Activated naive CD4-positive, alpha-beta T cell treated with anti-CD3 and anti-CD28 coated beads for 36 hours (primary cell): ENCODE measurements around the gene POU2F1. TPM values are rescaled to one million over a fixed set of nuclear protein-coding genes. Genes with fewer than 3 reads are reported as not detected.

Source experiments
- CTCF ChIA-PET: fragments of 350-600 bp; sonication (Branson Sonifier 250); formaldehyde crosslinking; loops from one replicate; lab custom pipeline; 2021; ENCODE audit warnings: antibody characterized with exemption; lab: Charles Lee
- DNase-seq: peaks from one replicate; pipeline ENCODE4 v3.0.0-alpha.2; 2020
- H3K27ac Mint-ChIP-seq: one replicate; pipeline ENCODE4 v1.8.0; 2021; ENCODE audit warnings: mild to moderate bottlenecking, mixed read lengths
- H3K27me3 Mint-ChIP-seq: one replicate; pipeline ENCODE4 v1.8.0; 2021; ENCODE audit warnings: low read depth, mixed read lengths
- H3K36me3 Mint-ChIP-seq: one replicate; pipeline ENCODE4 v1.8.0; 2021; ENCODE audit warnings: low read depth, mixed read lengths
- H3K4me1 Mint-ChIP-seq: one replicate; pipeline ENCODE4 v1.8.0; 2021; ENCODE audit warnings: low read depth, mixed read lengths
- H3K4me3 Mint-ChIP-seq: one replicate; pipeline ENCODE4 v1.8.0; 2021; ENCODE audit warnings: mild to moderate bottlenecking, moderate library complexity, mixed read lengths
- H3K9me3 Mint-ChIP-seq: one replicate; pipeline ENCODE4 v1.8.0; 2021; ENCODE audit warnings: mixed read lengths
- intact Hi-C: fragments of 100-400 bp; cut with micrococcal nuclease; formaldehyde crosslinking; loops from one replicate; pipeline ENCODE4 v1.15.1; 2023
- total RNA-seq, 2 experiments: library from RNA; stranded (reverse); gene quantifications; one replicate each; pipeline ENCODE4 v1.2.3, GENCODE V29; 2021

POU2F1 gene
- total RNA-seq, 2 experiments from 2014 or later: 17.6 to 19.4 TPM

- CTCF ChIA-PET: interaction anchor here (0.6 to 5.5 kb wide), 20 partner anchors 9 to 221 kb away, joined by 3 to 61 read pairs (median 4); partner anchors contain the start of gene POU2F1
- Mint-ChIP-seq H3K27me3 (no peaks in the 10 kb centered on the region), H3K9me3 (no peaks in the 10 kb centered on the region), H3K27ac (peak overlapping the region; percentile 79), H3K36me3 (peaks cover 16% of the 10 kb centered on the region), H3K4me1 (peaks cover 74% of the 10 kb centered on the region), H3K4me3 (no peak overlapping the region)
- intact Hi-C loops: loop anchor here (1.0 kb wide), 5 partner anchors 41 to 376 kb away; no protein-coding TSS in a partner anchor
- DNase-seq: peak; percentile 93
These were observed 221.6 kb downstream of the POU2F1 start for GRCh38 chr1:167442142-167442848.

GRCh38 chr1:167442854-167443565, 222.3 kb downstream of the POU2F1 start:
- CTCF ChIA-PET: interaction anchor here (0.6 to 5.5 kb wide), 19 partner anchors 13 to 222 kb away, joined by 3 to 61 read pairs (median 4); partner anchors contain the start of gene POU2F1
- intact Hi-C loops: loop anchor here (1.0 kb wide), 5 partner anchors 42 to 377 kb away; no protein-coding TSS in a partner anchor
- H3K4me1 Mint-ChIP-seq: peaks cover 76% of the 10 kb centered on the region
- no peaks in the 10 kb centered on the region for H3K27me3 Mint-ChIP-seq
- peaks cover 15% of the 10 kb centered on the region for H3K36me3 Mint-ChIP-seq
- DNase-seq: no peak
- H3K9me3 Mint-ChIP-seq: no peaks in the 10 kb centered on the region
- H3K4me3 Mint-ChIP-seq: no peak overlapping the region
- peak overlapping the region; percentile 79 for H3K27ac Mint-ChIP-seq

DNA sequence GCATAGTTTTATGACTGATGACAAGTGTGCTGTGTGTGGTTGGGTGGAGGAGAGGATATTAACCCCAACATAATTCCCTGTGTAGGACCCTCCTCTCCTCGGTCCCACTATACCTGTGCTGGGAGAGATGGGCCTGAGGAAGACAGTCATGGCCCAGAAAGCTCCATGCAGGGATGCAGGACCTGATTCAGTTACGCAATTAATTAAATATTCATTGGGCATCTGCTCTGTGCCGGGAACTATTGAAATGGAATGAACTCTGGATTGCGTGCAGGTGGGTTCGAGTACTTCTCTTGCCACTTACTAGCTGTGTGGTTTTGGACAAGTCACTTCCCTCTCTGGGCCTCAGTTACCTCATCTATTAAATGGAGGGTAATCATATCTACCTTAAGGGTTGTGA, 223.1 kb downstream of the POU2F1 start:
- no peak for DNase-seq
- Mint-ChIP-seq H3K4me3 (no peak overlapping the region), H3K27me3 (no peaks in the 10 kb centered on the region), H3K36me3 (peaks cover 10% of the 10 kb centered on the region), H3K4me1 (peaks cover 75% of the 10 kb centered on the region), H3K27ac (peak overlapping the region; percentile 2), H3K9me3 (no peaks in the 10 kb centered on the region)
- CTCF ChIA-PET: interaction anchor here (0.6 to 5.5 kb wide), 13 partner anchors 12 to 223 kb away, joined by 3 to 61 read pairs (median 3); partner anchors contain the start of genes CD247 and POU2F1
- intact Hi-C loops: no loop called here

GRCh38 chr1:167446966-167447365, 226.3 kb downstream of the POU2F1 start:
- Mint-ChIP-seq H3K27ac (peak overlapping the region; percentile 91), H3K4me3 (peak overlapping the region; percentile 53), H3K27me3 (no peaks in the 10 kb centered on the region), H3K9me3 (no peaks in the 10 kb centered on the region), H3K4me1 (peaks cover 75% of the 10 kb centered on the region), H3K36me3 (peaks cover 2% of the 10 kb centered on the region)
- intact Hi-C loops: loop anchor here (1.0 to 5.0 kb wide), 15 partner anchors 9 to 732 kb away; partner anchors contain the start of genes CREG1, DCAF6, POU2F1 and RCSD1
- CTCF ChIA-PET: interaction anchor here (0.7 to 2.3 kb wide), 13 partner anchors 10 to 109 kb away, joined by 3 to 20 read pairs (median 4); no protein-coding TSS in a partner anchor
- no peak for DNase-seq

DNA sequence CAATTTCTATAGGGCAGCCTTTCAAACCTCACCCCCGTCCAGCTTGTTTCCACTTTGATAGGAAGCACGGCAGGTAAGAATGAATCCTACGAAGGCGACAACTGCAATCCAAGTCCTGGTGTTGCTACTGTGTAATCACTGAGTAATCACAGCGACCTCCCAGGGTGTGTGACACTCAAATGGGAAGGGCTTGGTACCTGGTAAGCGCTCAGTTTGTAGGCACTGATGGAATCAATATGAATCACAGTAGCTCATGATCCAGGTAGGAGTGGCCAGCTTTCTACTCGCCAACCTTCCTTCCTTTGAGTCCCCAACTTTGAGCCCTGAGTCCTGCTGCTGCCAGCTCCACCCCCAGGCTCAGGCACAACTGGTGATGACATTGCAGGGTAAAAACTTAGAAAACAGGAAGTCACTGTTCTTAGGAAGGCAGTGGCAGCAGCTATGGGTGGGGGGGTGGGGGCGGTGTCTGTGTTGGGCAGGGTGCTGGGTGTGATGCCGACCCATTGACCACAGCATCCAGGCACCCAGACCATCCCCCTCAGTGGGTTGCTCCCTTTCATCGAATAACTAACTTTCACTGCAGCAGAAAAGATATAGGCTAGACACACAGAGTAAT, 226.9 kb downstream of the POU2F1 start:
- Mint-ChIP-seq H3K9me3 (no peaks in the 10 kb centered on the region), H3K27me3 (no peaks in the 10 kb centered on the region), H3K4me1 (peaks cover 76% of the 10 kb centered on the region), H3K4me3 (peak overlapping the region; percentile 53), H3K36me3 (peaks cover 8% of the 10 kb centered on the region), H3K27ac (peak overlapping the region; percentile 91)
- intact Hi-C loops: loop anchor here (1.0 to 5.0 kb wide), 15 partner anchors 9 to 731 kb away; partner anchors contain the start of genes CREG1, DCAF6, POU2F1 and RCSD1
- peak; percentile 93 for DNase-seq
- CTCF ChIA-PET: interaction anchor here (0.6 to 2.3 kb wide), 13 partner anchors 9 to 542 kb away, joined by 3 to 20 read pairs (median 4); no protein-coding TSS in a partner anchor

- DNase-seq: peak; percentile 48
- H3K4me1 Mint-ChIP-seq: peaks cover 67% of the 10 kb centered on the region
- H3K36me3 Mint-ChIP-seq: peaks cover 8% of the 10 kb centered on the region
These were observed 230.2 kb downstream of the POU2F1 start for GRCh38 chr1:167450843-167451242.

GRCh38 chr1:167452483-167452882, 231.8 kb downstream of the POU2F1 start:
- H3K27ac Mint-ChIP-seq: peak overlapping the region; percentile 72
- peaks cover 67% of the 10 kb centered on the region for H3K4me1 Mint-ChIP-seq
- no peak for DNase-seq
- intact Hi-C loops: no loop called here
- CTCF ChIA-PET: interaction anchor here (1.1 to 4.1 kb wide), 4 partner anchors 15 to 64 kb away, joined by 3 to 33 read pairs (median 4); partner anchors contain the start of gene CD247
- H3K4me3 Mint-ChIP-seq: peak overlapping the region; percentile 58
- H3K9me3 Mint-ChIP-seq: no peaks in the 10 kb centered on the region
- H3K36me3 Mint-ChIP-seq: peaks cover 6% of the 10 kb centered on the region
- H3K27me3 Mint-ChIP-seq: no peaks in the 10 kb centered on the region

More at GRCh38 chr1:167450843-167451242, 230.2 kb downstream of the POU2F1 start:
- CTCF ChIA-PET: interaction anchor here (0.7 to 1.7 kb wide), 10 partner anchors 22 to 237 kb away, joined by 3 to 9 read pairs (median 4); no protein-coding TSS in a partner anchor
- Mint-ChIP-seq H3K27me3 (no peaks in the 10 kb centered on the region), H3K9me3 (no peaks in the 10 kb centered on the region), H3K4me3 (peak overlapping the region; percentile 61), H3K27ac (peak overlapping the region; percentile 73)
- intact Hi-C loops: no loop called here

DNA sequence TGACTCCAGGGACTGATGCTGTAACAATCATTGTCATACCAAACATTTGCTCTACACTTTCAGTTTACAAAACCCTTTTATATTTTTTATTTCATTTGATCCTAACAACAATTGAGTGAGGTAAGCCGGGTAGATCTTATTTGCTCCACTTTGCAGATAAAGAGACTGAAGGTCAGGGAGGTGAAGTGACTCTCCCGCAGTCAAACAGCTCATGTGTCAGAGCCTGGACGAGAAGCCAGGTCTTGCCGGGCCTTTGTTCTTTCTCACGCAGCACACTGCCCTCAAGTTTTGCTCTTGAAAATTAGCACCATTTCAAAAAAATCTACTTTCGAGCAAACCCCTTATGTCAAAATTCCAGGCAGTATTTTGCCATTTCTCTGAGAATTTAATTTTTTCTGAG, 232.4 kb downstream of the POU2F1 start:
- Mint-ChIP-seq H3K4me3 (peak overlapping the region; percentile 48), H3K4me1 (peaks cover 67% of the 10 kb centered on the region)
- CTCF ChIA-PET: interaction anchor here (1.1 to 4.1 kb wide), 5 partner anchors 14 to 64 kb away, joined by 3 to 33 read pairs (median 4); partner anchors contain the start of gene CD247

GRCh38 chr1:167454304-167454893, 233.7 kb downstream of the POU2F1 start:
- intact Hi-C loops: no loop called here
- H3K36me3 Mint-ChIP-seq: peaks cover 7% of the 10 kb centered on the region

More for the DNA sequence above, 232.4 kb downstream of the POU2F1 start:
- Mint-ChIP-seq H3K9me3 (no peaks in the 10 kb centered on the region), H3K36me3 (peaks cover 6% of the 10 kb centered on the region), H3K27ac (peak overlapping the region; percentile 70), H3K27me3 (no peaks in the 10 kb centered on the region)
- peak; percentile 54 for DNase-seq
- intact Hi-C loops: no loop called here

DNA sequence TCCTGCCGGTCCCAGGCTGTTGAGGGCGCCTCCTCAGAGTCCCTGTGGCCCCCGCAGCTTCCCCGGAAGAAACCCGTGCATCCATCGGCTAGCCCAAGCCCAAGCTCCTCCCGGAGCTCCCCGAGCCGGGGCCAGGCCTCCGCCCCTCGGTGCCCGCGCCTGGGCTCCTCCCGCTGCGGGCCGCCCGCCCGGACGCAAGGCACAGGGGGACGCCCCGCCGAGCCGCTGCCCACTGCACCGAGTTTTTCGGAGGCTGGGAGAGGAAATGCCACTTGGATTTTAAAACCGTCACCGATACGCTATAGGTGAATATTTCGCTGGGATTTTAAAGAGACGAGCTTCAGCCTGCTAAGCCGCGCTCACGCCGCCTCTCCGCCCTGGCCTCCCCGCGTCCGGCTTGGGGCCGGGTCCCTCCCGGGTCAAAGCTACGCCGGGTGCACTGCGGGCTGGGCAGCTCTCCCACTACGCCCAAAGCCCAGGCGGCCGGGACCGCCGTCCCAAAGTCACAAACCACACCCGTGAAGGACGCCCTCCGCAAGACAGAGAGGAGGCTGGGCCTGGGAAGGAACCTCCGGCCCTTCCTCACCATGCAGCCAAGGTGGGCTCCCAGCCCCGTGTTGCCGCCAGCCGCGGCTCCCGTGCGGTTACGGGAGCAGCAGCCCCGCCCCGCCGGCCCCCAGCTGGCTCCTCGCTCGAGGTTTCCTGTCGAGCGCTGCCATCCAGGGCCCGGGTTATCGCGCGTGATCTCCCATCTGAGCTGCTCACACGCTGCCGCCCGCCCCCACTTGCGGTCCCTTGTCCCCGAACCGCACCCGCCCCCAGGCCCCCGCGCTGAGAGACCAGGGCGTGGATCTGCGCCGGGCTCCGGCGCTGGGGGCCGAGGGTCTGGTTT, 234.5 kb downstream of the POU2F1 start:
- peak overlapping the region; percentile 87 for H3K27ac Mint-ChIP-seq
- CTCF ChIA-PET: interaction anchor here (0.6 to 4.6 kb wide), 12 partner anchors 12 to 334 kb away, joined by 3 to 33 read pairs (median 4); partner anchors contain the start of gene CD247
- peaks cover 7% of the 10 kb centered on the region for H3K36me3 Mint-ChIP-seq
- peaks cover 67% of the 10 kb centered on the region for H3K4me1 Mint-ChIP-seq
- peak overlapping the region; percentile 79 for H3K4me3 Mint-ChIP-seq
- H3K27me3 Mint-ChIP-seq: no peaks in the 10 kb centered on the region
- intact Hi-C loops: loop anchor here (1.0 kb wide), 1 partner anchor 37 kb away; no protein-coding TSS in a partner anchor
- H3K9me3 Mint-ChIP-seq: no peaks in the 10 kb centered on the region
- peak; percentile 83 for DNase-seq

More at GRCh38 chr1:167454304-167454893, 233.7 kb downstream of the POU2F1 start:
- no peaks in the 10 kb centered on the region for H3K9me3 Mint-ChIP-seq
- H3K4me1 Mint-ChIP-seq: peaks cover 62% of the 10 kb centered on the region
- H3K27ac Mint-ChIP-seq: peak overlapping the region; percentile 88
- H3K4me3 Mint-ChIP-seq: peak overlapping the region; percentile 79
- H3K27me3 Mint-ChIP-seq: no peaks in the 10 kb centered on the region
- peak; percentile 62 for DNase-seq
- CTCF ChIA-PET: interaction anchor here (0.6 to 4.6 kb wide), 11 partner anchors 11 to 333 kb away, joined by 3 to 33 read pairs (median 5); partner anchors contain the start of gene CD247
